Stimulated activated CD4-positive, alpha-beta T cell treated with anti-CD3 and anti-CD28 coated beads, TNF-alpha, amount 100 ng/mL, for 1 hour (primary cell): ENCODE measurements around the gene ANKS6.
A peak's percentile ranks its signal among the peaks of the same experiment; 100 is the strongest.

Experiments used
- DNase-seq, 3 donors: peaks; one replicate each; pipeline ENCODE4 v3.0.0-alpha.2; 2020; ENCODE audit warnings: low read depth in 3 of 3, low spot score in 1 of 3

The ANKS6 gene

GRCh38 chr9:98796364-98797101, at the start of gene ANKS6:
Gene ANKS6 (minus strand): TSS chr9:98796555. CDS start chr9:98796491, 64 bp downstream.
- peak; percentile 54 to 86 (median 71) for DNase-seq

GRCh38 chr9:98846081-98846480, 49.7 kb upstream of the ANKS6 start:
- DNase-seq = no peak

GRCh38 chr9:98842510-98842909, 46.2 kb upstream of the ANKS6 start:
- DNase-seq = no peak

DNA sequence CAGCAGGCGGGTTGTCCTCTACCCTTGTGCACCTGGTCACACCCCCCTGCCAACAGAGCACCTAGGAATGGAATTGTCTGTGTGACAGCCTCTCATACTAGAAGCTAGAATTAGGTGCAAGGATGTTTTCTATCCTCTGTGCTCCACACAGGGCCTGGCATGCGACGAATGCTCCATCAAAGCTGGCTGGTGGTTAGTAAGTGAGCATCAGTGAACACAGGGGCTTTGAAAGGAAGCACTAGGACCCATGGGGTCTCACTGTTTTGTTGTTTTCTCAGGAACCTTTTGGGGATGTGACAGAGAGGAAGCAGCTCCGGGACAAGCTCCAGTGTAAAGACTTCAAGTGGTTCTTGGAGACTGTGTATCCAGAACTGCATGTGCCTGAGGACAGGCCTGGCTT, 43.4 kb upstream of the ANKS6 start:
- DNase-seq = no peak

DNA sequence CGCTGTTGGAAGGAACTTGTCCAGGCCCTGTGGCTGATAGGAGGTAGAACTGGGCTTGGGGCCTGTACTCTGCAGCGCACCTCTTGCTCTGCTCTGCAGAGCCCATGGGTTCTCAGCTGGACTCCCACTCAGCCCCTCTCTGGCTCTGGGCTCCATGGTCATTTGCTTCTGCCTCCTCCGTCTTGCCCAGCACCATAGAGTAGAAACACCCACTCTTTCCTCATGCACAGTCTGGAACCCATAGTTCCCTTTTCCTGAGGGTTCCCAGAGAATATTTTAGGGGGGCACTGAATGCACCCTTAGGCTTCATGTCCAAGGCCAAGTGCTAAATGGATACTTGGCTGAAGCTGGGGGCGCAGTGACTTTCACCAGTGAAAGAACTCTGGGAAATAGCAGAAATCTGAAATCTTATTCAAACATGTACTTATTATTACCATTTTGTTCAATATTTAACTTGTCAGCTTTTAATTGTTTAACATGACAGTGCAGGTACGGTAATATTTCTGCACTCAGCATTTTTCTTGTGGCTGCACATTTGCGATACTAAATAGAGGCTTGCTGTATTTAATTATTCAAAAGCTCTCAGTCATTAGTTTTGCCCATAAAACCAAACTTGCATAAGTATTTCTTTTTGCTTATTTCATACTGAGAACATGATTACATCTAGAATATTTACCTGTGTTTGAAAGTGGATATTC, 42.7 kb upstream of the ANKS6 start:
- DNase-seq = no peak

DNA sequence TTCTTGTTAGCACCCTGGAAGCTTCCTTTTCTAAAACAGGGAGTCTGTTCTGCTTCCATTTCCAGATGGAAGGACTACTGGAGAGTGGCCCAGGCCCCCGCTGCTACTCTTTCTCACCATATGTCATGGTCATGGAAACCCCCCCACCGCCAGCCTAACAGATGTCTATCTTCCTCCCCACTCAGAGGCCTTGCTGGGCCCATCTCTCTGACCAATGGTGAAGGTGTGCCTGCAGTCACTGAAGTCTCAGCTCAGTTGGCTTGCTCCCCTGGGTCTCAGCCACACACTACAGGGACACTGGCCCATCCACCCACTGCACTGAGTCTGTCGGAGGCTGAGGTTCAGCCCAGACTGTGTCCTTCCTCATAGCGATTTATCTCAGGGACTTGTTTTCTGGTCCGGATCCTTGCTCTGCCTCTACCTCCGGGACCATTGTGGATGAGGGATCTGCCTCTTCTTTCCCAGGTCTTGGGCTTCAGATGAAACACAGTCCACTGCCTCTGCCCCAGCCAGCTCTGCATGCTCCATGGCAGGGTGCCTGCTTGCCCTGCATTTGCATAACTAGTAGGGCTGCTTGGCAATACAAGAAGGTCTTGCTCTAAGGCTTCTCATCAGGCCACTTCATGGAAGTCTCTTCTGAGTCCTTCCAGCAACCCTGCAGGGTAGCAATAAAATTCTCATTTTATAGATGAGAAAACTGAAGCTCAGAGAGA, 42.0 kb upstream of the ANKS6 start:
- DNase-seq = no peak

DNA sequence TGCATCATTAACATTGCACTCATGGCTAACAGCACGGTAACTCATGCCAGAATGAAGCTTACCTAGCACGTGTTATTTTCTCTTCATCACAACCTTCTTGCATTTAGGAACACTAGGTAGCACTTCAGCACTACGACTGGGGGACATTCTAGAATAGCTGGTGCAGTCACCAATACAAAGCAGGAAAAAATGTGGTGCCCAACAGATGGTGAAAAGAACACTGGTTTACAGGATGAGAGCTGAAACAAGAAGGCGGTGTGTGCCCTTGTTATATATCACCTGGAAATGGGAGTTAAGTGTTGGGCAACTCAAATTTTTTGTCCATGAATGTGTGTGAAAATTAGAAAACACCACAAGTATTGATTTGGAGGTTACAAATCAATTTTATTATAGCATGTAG, 41.2 kb upstream of the ANKS6 start:
- DNase-seq = no peak

GRCh38 chr9:98836206-98836605, 39.9 kb upstream of the ANKS6 start:
- no peak for DNase-seq

DNA sequence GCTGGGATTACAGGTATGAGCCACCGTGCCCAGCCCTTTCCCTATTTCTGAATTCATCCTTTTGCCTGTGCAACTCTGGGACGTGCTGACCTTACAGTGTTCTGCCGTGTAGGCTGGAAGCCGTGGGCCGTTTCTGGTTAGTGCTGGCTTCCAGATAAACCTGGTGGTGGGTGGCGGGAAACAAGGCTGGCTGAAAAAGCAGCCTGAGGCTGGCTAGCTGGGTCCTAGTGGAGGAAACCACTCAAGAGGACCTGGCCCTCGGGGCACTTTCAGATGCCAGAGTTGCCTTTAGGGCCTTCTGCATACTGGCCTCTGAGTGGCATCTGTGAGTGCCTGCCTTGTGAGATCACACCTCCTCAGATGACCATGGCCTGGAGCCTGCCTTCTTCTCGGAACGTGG, 38.0 kb upstream of the ANKS6 start:
- no peak for DNase-seq

DNA sequence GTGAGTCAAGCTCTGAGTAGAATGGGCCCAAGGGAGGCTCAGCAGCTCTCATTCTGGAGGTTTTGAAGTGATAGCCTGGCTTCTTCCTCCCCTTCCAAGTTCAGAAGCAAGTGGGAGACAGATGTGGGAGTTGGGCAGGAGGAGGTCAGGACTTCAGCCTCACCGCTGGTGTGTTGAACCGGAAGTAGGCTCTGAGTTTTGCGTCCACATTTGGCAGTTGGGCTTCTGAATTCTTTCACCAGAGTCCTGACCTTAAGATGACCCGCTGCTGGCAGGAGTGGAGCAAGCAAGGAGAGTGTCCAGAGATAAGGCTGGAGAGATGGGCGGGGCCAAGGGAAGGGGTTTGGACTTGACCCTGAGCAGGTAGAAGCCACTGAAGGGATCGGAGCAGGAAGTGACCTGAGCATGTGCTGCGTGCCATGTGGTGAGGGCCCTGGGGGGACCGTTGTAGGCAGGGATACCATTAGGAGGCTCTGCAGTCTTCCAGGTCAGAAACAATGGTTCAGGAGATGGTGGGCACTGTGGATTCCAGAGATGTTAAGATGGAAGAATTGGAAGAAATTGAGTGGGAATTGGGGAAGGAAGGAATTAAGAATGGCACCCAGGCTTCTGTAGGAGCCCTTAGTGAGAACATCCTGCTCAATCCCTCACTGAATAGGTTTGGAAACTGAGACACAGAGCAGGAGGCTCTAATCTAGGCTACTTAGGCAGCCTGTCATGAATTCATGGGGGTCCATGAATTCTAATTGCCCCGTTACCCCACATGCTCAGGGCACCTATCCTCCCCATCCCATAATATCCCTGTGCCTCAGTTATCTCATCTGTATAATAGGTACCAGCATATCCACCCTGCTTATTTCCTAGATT, 37.0 kb upstream of the ANKS6 start:
- DNase-seq = no peak

- no peak for DNase-seq
These were observed 36.4 kb upstream of the ANKS6 start for GRCh38 chr9:98832768-98833089.

- DNase-seq = no peak
These were observed 35.3 kb upstream of the ANKS6 start for GRCh38 chr9:98831696-98832095.

- DNase-seq = no peak
These were observed 34.2 kb upstream of the ANKS6 start for GRCh38 chr9:98830554-98830953.

GRCh38 chr9:98829766-98830165, 33.4 kb upstream of the ANKS6 start:
- DNase-seq = no peak

DNA sequence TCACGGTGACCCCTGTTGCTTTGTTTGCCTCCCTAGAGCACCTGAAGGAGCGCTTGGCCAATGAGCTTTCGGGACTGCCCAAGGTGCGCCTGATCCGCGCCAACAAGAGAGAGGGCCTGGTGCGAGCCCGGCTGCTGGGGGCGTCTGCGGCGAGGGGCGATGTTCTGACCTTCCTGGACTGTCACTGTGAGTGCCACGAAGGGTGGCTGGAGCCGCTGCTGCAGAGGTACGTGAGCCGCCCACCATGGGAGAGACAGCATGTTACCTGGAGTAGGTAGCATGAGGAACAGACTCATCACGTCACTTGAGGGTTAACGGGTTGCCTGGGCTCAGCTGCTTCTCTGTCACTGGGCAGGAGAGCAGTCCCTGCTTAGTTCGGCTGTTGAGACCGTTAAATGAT, 30.4 kb upstream of the ANKS6 start:
- DNase-seq = no peak

DNA sequence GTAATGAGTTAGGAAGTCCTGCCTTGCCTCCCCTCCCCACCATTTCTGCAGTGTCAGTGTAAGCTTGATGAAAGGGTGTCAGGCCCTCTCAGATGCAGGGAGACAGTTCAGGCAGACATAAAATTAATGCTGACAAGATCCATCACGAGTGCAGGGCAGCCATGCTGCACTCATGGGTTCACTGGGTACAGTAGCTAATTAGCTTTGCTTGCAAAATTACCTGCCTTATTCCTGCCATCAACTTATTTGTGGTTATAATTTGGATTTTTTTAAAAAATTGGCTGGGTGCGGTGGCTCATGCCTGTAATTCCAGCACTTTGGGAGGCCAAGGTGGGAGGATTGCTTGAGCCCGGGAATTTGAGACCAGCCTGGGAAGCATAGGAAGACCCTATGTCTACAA, 29.1 kb upstream of the ANKS6 start:
- no peak for DNase-seq

DNA sequence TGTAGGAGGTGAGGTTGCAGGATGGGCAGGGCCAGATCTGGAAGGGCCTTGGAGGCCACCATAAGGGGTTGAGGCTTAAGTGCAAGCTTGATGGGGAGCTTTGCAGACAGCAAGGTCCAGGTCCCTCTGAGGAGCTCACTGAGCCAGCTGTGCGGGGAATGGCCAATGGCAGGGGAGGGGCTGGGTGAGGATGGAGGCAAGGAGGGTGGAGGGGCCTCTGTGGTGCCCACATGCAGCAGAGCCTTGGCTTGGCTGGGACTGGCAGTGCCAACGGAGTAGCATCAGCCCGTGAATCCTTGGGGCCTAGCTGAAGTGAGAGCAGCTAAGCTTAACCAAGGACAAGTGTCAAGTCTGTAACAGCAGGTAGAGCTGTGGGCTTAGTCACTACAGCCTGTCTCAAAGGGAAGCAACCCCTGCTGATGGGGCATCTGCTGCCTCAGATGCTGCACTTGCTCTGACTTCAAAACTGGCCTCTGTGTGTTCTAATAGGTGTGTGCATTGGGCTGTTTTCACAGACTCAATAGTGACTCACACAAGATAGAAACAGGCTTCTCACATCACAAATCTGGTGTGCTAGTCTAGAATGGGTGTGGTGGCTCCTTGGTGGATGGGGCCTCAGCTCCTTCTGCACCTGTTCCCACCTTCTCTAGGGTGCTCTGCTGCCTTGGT, 27.4 kb upstream of the ANKS6 start:
- DNase-seq = no peak

- no peak for DNase-seq
These were observed 26.3 kb upstream of the ANKS6 start for GRCh38 chr9:98822661-98823060.

GRCh38 chr9:98821831-98822230, 25.5 kb upstream of the ANKS6 start:
- DNase-seq = no peak

DNA sequence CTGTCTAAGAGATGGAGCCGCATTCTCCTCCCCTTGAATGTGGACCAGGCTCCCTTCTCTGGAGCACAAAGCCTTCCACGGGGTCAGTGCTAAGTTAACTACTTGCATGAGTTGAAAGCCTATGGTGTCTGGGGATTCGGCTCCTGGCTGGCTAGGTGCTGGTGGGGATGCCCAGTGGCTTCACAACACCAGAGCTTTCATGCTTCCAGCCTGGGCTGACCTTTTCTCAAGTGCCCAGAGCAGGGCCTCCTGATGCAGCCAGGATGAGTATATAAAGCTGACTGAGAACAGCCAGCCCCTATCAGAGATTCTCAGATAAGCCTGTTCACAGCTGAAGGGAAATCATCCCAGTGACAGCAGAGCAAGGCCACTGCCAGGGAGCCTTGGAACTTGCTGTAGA, 22.9 kb upstream of the ANKS6 start:
- no peak for DNase-seq

GRCh38 chr9:98818764-98819163, 22.4 kb upstream of the ANKS6 start:
- DNase-seq = no peak
